G401.6 (cell line): ENCODE data around the gene RNF144A.

ENCODE experiments used
- FAIRE-seq: peaks from 2 replicates; lab custom pipeline; 2012; peaks lifted over from hg19 to GRCh38; lab: Jason Lieb, UNC

The RNF144A gene

DNA sequence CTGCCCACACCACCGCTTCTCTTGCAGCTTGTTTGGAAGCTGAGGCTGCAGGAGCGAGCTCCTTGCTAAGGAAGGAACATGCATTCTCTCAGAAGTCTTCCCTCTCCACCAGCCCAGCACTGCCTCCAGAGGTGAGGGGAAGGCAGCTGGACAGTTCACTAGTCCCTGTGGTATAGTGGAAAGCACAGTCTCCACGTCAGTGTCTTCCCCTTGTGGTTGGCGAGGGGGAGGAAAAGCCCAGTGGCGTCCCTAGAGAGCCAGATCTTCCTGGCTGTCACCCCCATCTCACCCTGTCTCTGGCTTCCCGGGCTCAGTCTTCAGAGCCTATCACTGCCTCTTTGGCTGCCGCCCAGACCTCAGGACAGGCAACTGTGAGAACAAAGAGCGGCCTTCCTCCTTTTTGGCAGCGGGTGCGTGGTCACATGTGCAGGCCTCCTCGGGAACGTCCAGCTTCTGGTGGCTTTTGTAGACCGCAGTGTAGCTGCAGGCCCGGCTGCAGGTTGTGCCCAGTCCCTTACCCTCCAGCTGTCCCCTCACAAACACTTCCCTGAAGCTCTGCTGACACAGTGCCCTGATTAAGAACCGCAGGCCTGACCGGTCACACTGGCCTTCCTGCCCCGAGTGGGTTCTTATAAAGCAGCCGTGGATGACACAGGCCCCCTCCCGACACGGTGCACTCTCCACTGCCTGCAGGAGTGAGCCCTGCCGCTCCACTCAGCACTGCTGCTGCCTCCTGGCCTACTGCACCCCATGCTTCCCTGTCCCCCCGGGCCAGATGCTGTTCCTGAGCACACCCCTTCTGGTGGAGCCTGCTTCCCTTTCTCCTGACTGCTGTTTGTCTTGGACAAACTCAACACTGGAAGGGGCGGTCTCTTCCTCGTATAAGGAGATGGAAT is 90.9 kb downstream of the RNF144A start:
- FAIRE-seq = no peak

DNA sequence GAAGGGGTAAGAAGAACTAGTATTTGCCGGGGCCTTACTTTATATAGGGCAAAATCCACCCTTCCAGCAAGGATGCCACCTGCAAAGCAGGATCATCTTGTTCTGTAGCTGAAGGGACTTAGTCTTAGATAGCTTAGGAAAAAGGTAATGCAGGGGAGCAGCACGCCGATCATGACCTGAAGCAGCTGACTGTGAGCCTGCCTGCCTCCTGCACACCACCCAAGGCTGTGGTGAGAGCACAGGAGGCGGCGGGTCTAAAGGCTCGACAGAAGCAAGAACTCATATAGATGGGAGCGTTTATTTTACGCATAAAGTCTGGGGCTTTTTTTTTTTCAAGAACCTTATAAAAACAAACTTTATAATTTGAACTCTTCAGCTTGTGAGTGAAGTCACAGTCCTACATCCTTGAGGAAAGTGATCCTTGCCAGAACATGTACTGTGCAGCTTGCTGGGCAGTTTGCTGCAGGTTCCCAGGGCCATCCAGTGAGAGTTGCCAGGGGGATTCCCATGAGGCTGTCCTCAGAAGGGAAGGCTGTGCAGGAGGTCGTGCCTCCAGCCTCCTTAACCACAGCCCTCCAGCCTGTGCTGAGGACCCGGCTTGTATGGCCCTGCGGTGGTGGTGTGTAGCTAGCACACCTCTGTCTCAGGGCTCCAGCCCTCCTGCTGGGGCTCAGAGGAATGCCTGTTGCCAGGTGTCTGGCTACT is 92.1 kb downstream of the RNF144A start:
- no peak for FAIRE-seq

DNA sequence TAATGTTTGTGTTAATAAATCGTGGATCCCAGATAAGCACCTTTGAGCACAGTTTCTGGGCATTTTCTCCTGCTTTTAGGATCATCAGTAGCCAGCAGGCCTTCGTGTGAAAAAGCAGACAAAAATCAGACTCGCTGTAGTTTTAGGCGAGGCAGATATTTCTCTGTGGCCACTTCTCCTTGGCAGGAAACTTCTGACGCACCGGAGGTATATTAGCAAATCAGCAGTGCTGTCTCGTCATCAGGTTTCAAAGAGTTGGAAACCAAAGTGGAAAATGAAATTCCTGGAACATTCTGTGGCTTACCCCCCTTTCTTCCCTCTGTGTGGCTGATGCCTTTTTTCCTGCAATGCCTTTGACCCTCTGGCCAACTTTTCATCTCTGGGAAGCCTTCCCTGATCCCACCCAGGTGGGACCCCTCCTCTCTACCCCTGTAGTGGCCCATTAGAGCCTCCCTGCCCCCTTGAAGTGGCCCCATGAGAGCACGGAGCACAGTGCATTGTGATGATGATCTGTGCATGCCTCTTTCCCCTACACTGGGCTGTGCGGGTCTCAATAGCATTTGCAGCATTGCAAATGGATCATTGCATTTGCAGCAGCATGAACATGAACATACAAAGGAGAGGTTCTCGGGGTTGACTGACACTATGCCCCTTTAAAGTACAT is 93.3 kb downstream of the RNF144A start:
- FAIRE-seq = no peak

DNA sequence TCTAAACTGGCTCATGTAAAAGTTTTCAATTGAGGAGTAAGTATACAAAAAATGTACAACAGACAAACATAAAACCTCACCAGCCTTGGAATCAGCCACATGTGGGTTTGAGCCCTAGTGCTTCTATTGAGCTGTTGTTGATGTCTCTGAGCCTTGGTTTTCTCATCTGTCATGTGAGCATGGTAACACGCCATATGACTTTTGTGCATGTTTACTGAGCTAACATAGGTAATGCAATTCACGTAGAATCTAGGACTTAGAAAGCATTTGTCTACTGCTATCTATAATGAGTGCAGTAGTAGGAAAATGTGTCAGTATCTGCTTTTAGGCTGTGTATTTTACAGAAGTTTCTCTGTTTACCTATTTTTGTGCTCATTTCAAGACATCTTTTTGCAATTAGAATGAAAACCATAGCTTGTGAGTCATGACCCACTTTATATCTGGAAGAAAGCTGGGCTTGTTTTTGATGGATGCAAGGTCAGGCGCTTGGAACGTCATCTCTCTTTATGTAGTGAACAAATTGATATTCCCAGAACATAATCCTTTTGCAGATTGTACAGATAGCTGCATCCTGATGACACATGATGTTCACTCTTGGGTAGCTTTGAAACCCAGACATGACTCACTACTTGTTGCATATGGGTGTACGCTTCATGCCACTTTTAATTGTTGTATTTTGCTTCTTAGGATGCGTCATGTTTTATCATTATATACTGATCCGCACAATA is 94.3 kb downstream of the RNF144A start:
- no peak for FAIRE-seq

DNA sequence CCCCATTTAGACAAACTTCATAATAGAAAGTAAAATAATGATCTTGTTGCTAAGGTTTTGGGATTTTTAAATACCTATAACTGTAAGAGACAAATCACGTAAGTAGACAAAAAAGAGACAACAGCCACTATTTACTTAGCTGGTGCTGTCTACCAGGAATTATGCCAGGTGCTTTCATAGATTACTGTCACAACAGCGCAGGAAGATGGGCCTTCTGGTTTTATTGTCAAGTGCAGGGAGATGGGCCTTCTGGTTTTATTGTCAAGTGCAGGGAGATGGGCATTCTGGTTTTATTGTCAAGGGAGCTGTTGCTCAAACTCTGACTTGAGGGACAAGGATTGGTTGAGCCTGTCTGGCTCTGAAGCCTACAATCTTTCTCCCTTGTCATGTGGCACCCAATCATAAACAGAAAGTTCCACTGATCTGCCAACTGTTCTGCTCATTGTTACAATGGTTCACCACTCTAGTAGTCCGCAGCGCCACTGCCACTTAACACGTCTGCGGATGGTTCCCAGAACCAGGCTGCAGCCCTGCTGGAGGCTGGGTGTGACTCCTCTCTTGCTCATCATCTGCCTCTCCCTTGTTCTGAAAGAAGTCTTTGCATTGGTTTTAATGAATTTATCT is 95.0 kb downstream of the RNF144A start:
- FAIRE-seq = no peak

DNA sequence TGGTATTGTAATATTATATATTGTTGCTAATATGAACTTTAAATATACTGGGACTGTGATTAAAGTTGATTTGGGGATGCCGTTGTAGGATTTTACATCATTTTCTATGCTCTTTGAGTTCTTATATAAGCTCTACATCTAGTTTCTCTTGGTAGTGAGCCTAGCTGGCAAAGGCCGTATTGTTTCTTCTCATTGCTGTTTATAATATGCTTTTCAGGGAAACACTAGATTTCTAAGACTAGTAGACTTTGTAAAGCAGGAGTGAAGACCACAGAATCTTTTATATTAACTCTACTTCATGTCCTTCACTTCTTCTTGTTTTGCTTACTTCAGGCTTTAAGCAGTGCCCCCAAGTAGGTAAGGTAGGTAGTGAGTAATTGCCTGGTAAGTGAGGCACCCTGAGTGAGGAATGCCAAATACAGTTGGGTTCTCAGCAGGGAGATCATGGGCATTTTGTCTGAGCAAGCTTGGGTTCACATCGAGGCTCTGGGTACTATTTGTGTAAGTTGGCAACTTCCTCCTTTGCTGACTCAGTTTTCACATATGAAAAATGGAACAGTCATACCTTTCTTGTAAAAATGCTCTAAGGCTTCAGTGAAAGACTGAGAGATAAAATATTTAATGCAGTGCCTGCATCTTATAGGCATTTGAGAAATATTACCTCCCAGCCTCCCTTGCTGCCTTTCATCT is 96.4 kb downstream of the RNF144A start:
- FAIRE-seq = no peak

DNA sequence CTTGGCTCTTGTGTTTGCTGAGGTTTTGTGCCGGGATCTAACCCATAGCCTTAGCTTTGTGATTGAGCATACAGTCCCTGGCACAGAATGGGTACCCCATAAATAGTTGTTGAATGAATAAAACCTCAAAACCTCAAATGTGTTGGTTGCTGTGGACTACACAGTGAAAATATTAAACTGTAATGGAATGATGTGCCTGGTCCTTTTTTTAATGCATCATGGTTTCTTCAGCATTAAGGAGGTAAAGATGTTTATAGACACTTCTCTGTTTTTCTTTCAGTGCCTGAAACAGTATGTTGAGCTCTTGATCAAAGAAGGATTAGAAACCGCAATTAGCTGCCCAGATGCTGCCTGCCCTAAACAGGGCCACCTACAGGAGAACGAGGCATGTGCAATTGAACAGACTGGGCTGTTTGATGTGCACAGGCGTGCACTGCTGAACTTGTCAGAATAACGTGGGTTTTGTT is 97.0 kb downstream of the RNF144A start:
- FAIRE-seq = no peak

DNA sequence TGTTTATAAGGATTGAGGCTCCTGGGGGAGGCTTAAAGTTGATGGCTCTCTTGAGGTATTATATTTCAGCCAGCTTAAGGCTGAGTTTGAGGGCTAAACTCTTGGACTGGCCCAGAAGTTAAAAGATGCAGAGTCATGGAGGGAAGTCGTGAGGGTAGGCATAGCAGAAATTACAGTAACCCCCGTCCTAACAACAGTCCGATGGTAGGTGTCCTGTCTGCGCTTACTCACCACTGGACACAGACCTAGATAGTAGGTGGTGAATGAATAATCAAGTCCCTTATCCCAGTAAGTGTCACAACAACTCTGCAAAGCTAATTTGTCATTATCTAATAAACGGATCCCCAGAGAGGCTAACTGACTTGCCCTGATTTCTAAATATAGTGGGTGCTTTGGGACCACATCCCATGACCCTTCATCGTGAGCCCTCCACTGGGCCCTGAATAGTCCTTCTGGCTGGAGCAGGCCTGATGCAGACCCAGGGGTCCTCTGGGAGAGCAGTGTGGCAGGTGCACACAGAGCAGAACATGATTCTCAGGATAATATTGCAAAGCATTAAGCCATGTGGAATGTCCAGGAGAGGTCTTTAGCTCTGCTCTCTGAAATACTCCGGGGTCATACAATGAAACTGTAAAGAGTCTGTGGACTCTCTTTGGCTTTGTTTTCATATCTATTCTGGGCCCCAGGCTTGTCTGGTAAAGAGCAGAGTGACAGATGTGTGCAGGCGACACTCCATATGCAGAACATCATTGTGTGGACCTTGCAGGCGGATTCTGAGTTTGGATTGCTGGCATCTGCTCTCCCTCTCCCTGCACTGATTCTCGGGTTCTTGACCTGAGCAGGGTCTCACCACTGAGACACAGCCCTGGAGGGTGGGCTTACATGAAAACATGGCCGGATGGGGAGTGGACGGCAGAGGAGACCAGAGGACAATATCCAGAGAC is 98.1 kb downstream of the RNF144A start:
- no peak for FAIRE-seq

DNA sequence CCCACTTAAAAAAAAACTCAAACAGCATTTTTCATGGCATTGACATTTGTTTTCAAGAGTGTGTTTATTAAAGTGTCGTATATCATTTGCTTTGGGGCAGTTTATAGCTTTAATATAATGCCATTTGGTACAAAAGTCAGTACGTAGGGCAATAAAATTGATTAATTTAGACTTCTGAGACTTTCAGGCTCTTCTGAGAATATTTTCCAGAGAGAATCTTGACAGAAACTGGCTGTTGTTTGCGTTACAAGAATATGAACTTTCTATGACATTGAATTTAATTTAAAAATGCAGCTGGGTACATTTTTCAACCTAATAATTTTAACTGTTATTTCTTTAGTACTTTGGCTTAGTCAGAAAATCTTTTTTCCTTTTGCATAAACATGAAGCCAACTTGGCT is 98.9 kb downstream of the RNF144A start:
- no peak for FAIRE-seq

DNA sequence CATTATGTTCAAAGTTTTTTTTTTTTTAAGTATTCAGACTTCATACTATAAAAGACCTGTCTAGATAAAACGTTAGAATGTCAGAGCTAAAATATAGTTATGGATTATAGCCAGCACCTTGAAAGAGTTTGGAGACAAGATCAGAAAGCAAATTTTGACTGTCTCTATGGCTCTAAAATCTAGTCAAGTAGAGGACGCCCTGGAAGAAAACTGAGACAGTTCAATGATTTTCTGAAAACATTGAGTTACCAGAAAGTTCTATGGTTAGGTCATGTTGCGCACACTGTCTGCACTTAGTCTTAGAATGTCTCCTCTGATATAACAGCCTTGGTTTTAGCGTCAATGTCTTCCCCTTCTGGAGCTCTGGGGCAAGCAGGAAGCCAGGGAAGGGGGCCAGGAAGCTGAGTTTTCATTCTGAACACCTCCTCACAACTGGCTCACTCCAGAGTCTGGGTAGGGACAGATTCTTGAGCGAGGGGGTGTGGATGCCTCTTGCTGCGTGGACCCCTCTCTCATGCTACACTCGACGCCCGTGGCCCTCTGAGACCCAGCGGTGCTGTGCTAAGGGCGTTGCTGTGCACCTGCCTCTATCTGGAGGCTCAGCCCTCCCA is 99.5 kb downstream of the RNF144A start:
- no peak for FAIRE-seq

DNA sequence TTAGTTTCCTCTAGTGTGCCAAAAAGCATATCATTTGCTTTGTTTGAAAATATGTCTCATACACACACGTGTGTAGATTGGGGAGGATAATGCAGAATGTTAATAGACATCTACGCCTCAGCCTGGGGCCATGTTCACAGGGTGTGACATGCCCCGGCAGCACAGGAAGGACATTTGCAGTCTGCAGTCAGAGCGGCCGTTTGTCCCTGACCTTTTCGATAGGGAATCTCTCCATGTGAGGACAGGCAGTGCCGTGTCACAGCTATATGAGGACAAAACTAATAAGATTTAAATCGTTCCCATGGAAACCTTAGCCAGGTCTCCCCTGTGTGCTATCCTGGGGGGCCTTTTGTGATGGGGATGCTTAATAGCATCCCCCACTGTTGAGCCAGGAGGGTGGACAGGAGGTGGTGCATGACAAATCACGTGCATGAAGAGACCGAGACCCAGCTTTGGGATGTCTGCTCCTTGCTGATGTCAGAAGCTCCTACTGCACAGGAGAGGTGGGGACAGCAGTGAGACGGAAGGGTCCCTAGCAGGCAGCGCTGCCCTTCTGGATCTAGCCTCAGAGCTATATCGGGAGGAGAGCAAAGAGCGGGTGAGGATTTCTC is 100.6 kb downstream of the RNF144A start:
- no peak for FAIRE-seq

DNA sequence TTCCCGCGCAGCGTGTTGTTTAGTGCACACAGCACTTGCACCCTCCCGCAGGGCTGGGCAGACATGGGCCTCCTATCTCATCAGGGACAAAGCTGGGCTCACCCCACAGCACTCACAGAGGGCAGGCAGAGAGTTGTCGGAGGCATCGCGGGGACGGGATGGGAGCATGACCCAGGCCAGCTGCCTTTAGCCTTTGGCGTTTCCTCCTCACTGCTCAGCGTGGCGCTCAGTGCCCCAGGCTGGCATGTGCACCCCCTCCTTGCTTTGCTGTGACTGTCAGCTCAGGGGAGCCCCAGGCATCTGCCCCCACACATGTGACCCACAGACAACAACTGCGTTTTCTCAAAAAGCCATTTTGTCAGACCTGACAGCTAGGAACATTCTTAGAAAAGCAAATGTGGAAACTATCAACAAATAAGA is 101.1 kb downstream of the RNF144A start:
- no peak for FAIRE-seq

DNA sequence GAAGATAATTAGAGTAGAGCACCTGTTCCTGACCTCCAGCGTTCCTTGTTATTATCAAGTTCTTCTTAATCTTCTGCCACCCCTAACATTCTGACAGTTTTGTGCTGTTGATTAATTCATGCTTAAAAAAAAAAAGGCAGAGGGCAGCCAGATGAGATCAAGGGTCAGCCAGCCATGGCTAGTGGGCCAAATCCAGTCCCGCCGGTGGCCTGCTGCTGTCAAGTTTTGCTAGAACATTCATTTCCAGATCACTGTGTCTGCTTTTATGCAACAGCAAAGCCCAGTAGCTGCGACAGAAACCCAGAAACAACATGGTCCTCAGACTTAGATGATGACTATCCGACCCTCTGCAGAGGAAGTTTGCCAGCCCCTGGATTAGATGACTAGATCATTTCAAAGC is 101.6 kb downstream of the RNF144A start:
- no peak for FAIRE-seq

DNA sequence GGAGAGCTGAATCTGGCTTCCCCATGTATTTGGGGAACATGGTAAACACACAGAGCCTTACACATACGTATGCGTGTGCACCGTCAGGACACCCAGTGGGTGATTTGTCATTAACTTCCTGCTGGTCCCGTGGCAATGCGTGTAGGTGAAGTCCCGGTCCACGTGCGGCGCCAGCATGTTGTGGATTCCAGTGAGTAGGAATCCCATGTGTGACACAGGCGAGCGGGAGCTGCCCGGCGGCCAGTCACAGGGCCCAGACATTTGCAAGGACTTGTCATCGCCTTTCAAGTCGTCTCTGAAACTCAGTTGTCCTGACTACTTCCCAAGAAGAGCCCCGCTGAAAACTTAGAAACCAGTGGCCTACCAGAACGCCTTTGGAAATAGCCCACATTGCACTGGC is 102.0 kb downstream of the RNF144A start:
- FAIRE-seq = no peak

DNA sequence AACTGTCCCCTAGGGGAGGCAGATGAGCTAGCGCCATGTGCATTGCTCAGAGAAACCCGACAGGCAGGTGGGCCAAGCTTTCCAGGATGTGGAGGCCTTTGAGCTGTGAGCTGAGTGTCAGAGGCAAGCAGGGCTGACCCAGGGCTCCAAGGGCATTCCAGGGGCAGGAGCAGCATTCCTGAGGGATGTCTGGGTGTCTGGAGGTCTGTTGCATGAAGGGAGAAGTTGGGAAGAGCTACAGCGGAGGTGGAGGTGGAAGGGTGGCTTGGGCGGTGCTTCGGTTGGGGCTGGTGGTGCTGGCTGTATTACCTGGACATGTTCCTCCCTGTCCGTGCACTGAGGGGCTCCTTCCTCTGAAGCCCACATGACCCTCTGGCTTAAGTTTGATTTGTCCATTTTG is 102.8 kb downstream of the RNF144A start:
- FAIRE-seq = no peak

DNA sequence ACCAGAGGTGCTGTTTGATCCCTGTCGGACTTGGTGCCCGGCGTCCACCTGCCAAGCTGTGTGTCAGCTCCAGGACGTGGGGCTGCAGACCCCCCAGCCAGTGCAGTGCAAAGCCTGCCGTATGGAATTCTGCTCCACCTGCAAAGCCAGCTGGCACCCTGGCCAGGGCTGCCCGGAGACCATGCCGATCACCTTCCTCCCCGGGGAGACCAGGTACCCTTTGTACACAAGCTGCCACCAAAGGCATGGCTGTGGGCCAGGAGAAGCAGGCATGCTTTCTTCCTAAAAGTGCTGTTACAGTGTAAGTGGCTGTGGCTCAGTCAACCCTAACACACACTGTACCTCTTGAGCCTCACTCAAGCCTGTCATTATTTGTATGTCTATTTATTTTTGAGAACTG is 103.3 kb downstream of the RNF144A start:
- FAIRE-seq = no peak

DNA sequence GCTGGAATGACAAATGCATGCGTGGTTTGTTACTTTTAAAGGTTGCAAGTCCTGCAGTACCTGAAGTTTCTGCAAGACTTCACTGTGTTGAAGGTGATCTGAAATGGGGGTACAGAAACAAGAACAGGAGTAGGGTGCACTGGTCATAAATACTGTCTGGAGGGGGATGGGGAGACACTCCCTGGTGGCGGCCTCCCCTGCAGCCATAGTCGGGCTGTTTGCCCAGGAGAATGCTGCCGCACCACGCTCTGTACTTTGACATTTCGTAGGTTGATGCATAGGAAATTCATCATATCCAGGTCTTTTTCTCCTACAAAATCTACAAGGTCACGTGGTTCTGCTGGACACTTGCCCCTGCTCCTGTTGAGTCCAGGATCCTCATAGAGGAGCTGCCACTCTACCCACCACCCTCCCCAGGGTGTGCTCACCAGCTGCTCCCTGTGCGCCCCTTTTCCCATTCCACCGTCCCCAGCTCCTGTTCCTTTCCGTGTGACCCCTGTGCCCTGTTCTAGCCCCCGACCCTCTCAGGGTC is 103.8 kb downstream of the RNF144A start:
- FAIRE-seq = no peak

DNA sequence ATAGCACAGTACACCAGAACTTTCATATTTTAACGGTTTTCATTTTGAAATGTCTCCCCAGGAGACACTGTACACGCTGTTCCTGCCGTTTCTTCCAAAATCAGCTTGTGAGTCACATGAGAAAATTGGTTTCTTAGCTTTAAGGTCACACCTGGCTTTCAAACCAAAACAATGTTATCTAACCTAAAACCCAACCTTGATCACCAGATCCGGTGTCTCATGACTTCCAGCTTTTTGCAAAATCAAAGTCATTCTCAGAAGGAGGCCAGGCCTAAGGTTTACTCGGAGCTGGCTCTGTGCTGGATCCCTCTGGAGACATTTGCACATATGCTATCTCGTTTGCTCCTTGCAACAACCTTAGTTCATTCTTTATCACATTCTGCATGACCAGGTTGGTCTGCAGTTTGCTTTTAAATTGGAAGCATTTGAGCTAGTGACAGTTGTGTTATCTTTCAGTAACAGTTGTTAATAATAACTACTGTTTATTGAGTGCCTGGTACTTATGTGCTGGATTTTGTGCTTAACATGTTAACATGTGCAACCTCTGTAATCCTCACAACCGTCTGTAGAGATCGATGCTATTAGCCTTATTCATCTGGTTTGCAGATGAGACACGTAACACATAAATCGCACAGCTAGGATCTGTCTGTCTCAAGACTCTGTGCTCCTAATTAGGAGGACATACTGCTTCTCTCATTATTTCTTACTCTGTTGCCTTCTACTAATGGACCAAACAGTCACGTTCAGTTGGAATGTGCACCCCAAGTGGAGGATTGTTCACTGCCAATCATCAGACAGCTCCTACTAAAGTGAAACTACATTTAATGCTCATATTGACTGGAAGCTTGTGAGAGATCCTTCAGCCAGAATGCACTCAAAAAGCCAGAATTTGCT is 105.5 kb downstream of the RNF144A start:
- FAIRE-seq = no peak
